GM23248 (cell line): Measurements from ENCODE around the gene DET1.

ENCODE experiments used
- EZH2 ChIP-seq: fragments of 200-600 bp; sonication (generic); IDR thresholded peaks from 2 replicates; pipeline ENCODE4 v1.6.1; 2018; ENCODE audit warnings: antibody characterized with exemption, mild to moderate bottlenecking; ENCODE audit not compliant: insufficient read depth, poor library complexity, severe bottlenecking
- EZH2phosphoT487 ChIP-seq: fragments of 200-600 bp; sonication (generic); IDR thresholded peaks from 2 replicates; pipeline ENCODE4 v1.6.1; 2018; ENCODE audit warnings: antibody characterized with exemption, moderate library complexity, mild to moderate bottlenecking, low read depth; ENCODE audit not compliant: insufficient read depth

DNA sequence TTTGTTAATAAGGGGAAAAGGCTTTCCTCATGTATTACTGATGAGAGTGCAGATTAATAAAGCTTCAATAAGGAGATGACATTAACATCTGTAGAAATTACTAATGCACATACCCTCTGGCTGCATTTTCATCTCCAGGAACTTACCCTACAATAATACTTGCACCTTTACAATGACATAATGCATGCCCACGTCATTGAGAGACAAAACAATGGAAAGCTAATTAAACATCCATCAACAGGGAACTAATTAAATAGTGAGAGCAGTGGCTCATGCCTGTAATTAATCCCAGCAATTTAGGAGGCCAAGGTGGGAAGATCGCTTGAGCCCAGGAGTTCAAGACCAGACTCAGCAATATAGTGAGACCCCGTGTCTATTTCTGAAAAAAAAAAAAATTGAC lies 32.8 kb upstream of the DET1 start:
- TF ChIP-seq EZH2: no peak
- no peak for TF ChIP-seq EZH2phosphoT487
